Measurements from ENCODE around the gene CAPZB. TPM values are rescaled to one million over a fixed set of nuclear protein-coding genes. Genes with fewer than 3 reads are reported as not detected.

CAPZB gene
- total RNA-seq, 1 experiment from 2014 or later = 348 TPM

DNA sequence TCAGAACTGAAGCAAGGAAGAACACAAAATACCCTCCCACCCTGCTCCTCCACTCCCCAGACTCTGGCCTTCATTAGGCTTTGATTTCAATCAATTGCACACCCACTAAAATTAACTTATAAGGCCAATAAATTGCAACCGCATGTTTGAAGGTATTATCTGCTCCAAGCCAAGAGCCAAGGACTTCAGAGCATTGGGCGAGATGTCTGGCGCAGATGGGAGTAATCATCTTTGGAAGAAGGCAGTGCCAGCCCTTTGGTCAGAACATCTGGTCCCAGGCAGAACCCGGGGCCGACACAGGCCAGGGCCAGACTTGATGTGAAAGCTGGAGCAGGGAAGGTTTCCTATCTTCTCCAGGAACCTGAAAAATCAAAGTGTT, 113.2 kb downstream of the CAPZB start:
- Histone ChIP-seq H3K23me2 (ENCODE audit: insufficient read length, low read depth, low read length, poor library complexity, severe bottlenecking) (no peaks in the 10 kb centered on the region), H2BK15ac (ENCODE audit: low read depth, low read length) (no peak overlapping the region), H4K20me1 (ENCODE audit: control insufficient read depth, insufficient read depth, insufficient read length) (no peaks in the 10 kb centered on the region), H3K9me3 (ENCODE audit: control insufficient read depth, low read depth, low read length) (no peaks in the 10 kb centered on the region), H3K14ac (ENCODE audit: insufficient read depth, low read length) (no peak overlapping the region), H2BK120ac (ENCODE audit: low read depth, low read length, poor library complexity, severe bottlenecking) (no peak overlapping the region), H4K8ac (replicated peaks; ENCODE audit: insufficient read length, low read depth, low read length) (no peak overlapping the region), H3K4me2 (ENCODE audit: insufficient read depth, insufficient read length, low read length) (no peak overlapping the region), H2AK5ac (ENCODE audit: insufficient read length, low read length) (no peak overlapping the region), H3K18ac (ENCODE audit: insufficient read length, low read depth, low read length) (no peak overlapping the region), H3K79me1 (ENCODE audit: insufficient read depth, low read depth, low read length, poor library complexity, severe bottlenecking) (peaks cover 11% of the 10 kb centered on the region), H3K9ac (ENCODE audit: extremely low read depth, insufficient read length, low read length) (no peak overlapping the region), H2BK5ac (ENCODE audit: insufficient read length, low read length) (no peak overlapping the region), H3K79me2 (ENCODE audit: insufficient read depth, low read length) (peaks cover 2% of the 10 kb centered on the region; the same call in 1 of the 2 replicates), H3K23ac (ENCODE audit: insufficient read length, low read depth, low read length) (no peak overlapping the region), H3K4ac (ENCODE audit: low read depth, low read length) (no peak overlapping the region), H2BK12ac (ENCODE audit: insufficient read length, low read depth, low read length) (no peak overlapping the region), H2BK20ac (ENCODE audit: low read depth, low read length, poor library complexity, severe bottlenecking) (no peak overlapping the region), H3T11ph (ENCODE audit: low read length) (no peak overlapping the region), H3K27ac (ENCODE audit: insufficient read length, low read depth, low read length) (no peak overlapping the region), H2AFZ (ENCODE audit: low read length) (no peak overlapping the region), H4K91ac (ENCODE audit: insufficient read length, low read depth, low read length) (no peak overlapping the region), H4K5ac (ENCODE audit: insufficient read length, low read depth, low read length) (no peak overlapping the region), H3K27me3 (ENCODE audit: insufficient read depth, low read length) (no peaks in the 10 kb centered on the region), H3K56ac (ENCODE audit: insufficient read length, low read depth, low read length) (no peak overlapping the region), H3K4me1 (ENCODE audit: insufficient read depth, low read length) (no peaks in the 10 kb centered on the region)
- peak overlapping the region in 1 of 3 experiments; percentile 16; a peak in 1 of 7 replicates for H3K27ac Mint-ChIP-seq
- H3K4me1 Mint-ChIP-seq = peaks cover 3 to 4% of the 10 kb centered on the region in 2 experiments; a peak in 2 of 4 replicates
- TF ChIP-seq, protein P1, sequence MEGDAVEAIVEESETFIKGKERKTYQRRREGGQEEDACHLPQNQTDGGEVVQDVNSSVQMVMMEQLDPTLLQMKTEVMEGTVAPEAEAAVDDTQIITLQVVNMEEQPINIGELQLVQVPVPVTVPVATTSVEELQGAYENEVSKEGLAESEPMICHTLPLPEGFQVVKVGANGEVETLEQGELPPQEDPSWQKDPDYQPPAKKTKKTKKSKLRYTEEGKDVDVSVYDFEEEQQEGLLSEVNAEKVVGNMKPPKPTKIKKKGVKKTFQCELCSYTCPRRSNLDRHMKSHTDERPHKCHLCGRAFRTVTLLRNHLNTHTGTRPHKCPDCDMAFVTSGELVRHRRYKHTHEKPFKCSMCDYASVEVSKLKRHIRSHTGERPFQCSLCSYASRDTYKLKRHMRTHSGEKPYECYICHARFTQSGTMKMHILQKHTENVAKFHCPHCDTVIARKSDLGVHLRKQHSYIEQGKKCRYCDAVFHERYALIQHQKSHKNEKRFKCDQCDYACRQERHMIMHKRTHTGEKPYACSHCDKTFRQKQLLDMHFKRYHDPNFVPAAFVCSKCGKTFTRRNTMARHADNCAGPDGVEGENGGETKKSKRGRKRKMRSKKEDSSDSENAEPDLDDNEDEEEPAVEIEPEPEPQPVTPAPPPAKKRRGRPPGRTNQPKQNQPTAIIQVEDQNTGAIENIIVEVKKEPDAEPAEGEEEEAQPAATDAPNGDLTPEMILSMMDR (conservative IDR thresholded peaks at IDR 0.05) = no peak
- H3K27me3 Mint-ChIP-seq (ENCODE audit: low read depth) = no peaks in the 10 kb centered on the region
- no peak for DNase-seq
- no CpG with 5 or more reads among the region's 5 CpGs for WGBS (ENCODE audit: extremely low coverage, insufficient read length, low lambda C conversion rate)
- no peaks in the 10 kb centered on the region for H3K9me3 Mint-ChIP-seq
- peaks cover 13 to 30% (median 13%) of the 10 kb centered on the region in 3 experiments for H3K36me3 Mint-ChIP-seq (ENCODE audit: insufficient read depth in 1 of 3, low read depth in 3 of 3)
- H3K4me3 Mint-ChIP-seq = no peak overlapping the region

Measured in H9 (cell line).